ENCODE results near the gene RER1. TPM values are rescaled to one million over a fixed set of nuclear protein-coding genes. Genes with fewer than 3 reads are reported as not detected.

The RER1 gene
- total RNA-seq, 1 experiment from 2014 or later: 79.8 TPM

DNA sequence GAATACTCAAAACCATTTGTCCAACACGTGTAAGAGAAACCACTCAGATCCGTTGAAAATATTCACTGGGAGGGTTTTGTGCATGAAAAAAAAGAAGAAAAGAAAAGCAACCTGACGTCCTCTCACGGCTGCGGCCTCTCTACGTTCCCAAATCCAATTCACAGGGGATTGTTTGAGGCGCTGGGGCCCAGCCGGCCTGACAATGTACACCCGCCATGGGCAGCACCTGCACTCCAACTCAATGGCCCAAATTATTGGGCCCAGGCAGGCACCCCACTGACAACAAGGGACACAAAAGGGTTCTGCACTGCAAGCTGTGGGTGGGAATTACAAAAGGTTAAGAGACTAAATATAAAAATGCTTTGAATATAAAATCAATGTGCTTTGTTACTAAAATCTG is 41.8 kb upstream of the RER1 start:
- no peak for DNase-seq (ENCODE audit: low spot score)
- Mint-ChIP-seq H3K27me3 (ENCODE audit: low read depth) (no peaks in the 10 kb centered on the region), H3K9me3 (no peaks in the 10 kb centered on the region), H3K4me1 (no peaks in the 10 kb centered on the region), H3K4me3 (no peak overlapping the region), H3K27ac (no peak overlapping the region), H3K36me3 (no peaks in the 10 kb centered on the region)
- ChIA-PET POLR2A (no interaction called here), CTCF (no interaction called here)
- ATAC-seq: no peak
- TF ChIP-seq TEAD4 (CRISPR knock-in tag; IDR thresholded peaks at IDR 0.05): no peak
- no peak for TF ChIP-seq TEAD1 (CRISPR knock-in tag; IDR thresholded peaks at IDR 0.05)
- no peak for TF ChIP-seq TP53 (CRISPR knock-in tag; IDR thresholded peaks at IDR 0.05)
- TF ChIP-seq ZNF671 (CRISPR knock-in tag; IDR thresholded peaks at IDR 0.05): no peak
- no peak for TF ChIP-seq ZNF232 (CRISPR knock-in tag; IDR thresholded peaks at IDR 0.05)
- TF ChIP-seq, protein P1, sequence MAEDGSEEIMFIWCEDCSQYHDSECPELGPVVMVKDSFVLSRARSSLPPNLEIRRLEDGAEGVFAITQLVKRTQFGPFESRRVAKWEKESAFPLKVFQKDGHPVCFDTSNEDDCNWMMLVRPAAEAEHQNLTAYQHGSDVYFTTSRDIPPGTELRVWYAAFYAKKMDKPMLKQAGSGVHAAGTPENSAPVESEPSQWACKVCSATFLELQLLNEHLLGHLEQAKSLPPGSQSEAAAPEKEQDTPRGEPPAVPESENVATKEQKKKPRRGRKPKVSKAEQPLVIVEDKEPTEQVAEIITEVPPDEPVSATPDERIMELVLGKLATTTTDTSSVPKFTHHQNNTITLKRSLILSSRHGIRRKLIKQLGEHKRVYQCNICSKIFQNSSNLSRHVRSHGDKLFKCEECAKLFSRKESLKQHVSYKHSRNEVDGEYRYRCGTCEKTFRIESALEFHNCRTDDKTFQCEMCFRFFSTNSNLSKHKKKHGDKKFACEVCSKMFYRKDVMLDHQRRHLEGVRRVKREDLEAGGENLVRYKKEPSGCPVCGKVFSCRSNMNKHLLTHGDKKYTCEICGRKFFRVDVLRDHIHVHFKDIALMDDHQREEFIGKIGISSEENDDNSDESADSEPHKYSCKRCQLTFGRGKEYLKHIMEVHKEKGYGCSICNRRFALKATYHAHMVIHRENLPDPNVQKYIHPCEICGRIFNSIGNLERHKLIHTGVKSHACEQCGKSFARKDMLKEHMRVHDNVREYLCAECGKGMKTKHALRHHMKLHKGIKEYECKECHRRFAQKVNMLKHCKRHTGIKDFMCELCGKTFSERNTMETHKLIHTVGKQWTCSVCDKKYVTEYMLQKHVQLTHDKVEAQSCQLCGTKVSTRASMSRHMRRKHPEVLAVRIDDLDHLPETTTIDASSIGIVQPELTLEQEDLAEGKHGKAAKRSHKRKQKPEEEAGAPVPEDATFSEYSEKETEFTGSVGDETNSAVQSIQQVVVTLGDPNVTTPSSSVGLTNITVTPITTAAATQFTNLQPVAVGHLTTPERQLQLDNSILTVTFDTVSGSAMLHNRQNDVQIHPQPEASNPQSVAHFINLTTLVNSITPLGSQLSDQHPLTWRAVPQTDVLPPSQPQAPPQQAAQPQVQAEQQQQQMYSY (CRISPR knock-in tag; IDR thresholded peaks at IDR 0.05): no peak
- TF ChIP-seq ZNF263 (CRISPR knock-in tag; IDR thresholded peaks at IDR 0.05; ENCODE audit: low read depth): no peak
- no peak for TF ChIP-seq ESRRA (CRISPR knock-in tag; IDR thresholded peaks at IDR 0.05; ENCODE audit: borderline replicate concordance)
- no peak for TF ChIP-seq ZNF138 (CRISPR knock-in tag; conservative IDR thresholded peaks at IDR 0.05)
- no peak for TF ChIP-seq EMX1 (CRISPR knock-in tag; IDR thresholded peaks at IDR 0.05)
- TF ChIP-seq, protein P2, sequence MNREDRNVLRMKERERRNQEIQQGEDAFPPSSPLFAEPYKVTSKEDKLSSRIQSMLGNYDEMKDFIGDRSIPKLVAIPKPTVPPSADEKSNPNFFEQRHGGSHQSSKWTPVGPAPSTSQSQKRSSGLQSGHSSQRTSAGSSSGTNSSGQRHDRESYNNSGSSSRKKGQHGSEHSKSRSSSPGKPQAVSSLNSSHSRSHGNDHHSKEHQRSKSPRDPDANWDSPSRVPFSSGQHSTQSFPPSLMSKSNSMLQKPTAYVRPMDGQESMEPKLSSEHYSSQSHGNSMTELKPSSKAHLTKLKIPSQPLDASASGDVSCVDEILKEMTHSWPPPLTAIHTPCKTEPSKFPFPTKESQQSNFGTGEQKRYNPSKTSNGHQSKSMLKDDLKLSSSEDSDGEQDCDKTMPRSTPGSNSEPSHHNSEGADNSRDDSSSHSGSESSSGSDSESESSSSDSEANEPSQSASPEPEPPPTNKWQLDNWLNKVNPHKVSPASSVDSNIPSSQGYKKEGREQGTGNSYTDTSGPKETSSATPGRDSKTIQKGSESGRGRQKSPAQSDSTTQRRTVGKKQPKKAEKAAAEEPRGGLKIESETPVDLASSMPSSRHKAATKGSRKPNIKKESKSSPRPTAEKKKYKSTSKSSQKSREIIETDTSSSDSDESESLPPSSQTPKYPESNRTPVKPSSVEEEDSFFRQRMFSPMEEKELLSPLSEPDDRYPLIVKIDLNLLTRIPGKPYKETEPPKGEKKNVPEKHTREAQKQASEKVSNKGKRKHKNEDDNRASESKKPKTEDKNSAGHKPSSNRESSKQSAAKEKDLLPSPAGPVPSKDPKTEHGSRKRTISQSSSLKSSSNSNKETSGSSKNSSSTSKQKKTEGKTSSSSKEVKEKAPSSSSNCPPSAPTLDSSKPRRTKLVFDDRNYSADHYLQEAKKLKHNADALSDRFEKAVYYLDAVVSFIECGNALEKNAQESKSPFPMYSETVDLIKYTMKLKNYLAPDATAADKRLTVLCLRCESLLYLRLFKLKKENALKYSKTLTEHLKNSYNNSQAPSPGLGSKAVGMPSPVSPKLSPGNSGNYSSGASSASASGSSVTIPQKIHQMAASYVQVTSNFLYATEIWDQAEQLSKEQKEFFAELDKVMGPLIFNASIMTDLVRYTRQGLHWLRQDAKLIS (CRISPR knock-in tag; IDR thresholded peaks at IDR 0.05; ENCODE audit: borderline replicate concordance): no peak
- TF ChIP-seq, protein P3, sequence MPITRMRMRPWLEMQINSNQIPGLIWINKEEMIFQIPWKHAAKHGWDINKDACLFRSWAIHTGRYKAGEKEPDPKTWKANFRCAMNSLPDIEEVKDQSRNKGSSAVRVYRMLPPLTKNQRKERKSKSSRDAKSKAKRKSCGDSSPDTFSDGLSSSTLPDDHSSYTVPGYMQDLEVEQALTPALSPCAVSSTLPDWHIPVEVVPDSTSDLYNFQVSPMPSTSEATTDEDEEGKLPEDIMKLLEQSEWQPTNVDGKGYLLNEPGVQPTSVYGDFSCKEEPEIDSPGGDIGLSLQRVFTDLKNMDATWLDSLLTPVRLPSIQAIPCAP (CRISPR knock-in tag; IDR thresholded peaks at IDR 0.05): no peak
- TF ChIP-seq ZBTB43 (CRISPR knock-in tag; IDR thresholded peaks at IDR 0.05): no peak
- TF ChIP-seq SMAD3 (CRISPR knock-in tag; IDR thresholded peaks at IDR 0.05; ENCODE audit: borderline replicate concordance): no peak
- TF ChIP-seq KAT7 (CRISPR knock-in tag; IDR thresholded peaks at IDR 0.05; ENCODE audit: borderline replicate concordance): no peak
- TF ChIP-seq SP1 (CRISPR knock-in tag; conservative IDR thresholded peaks at IDR 0.05): no peak
- no peak for TF ChIP-seq E2F5 (CRISPR knock-in tag; IDR thresholded peaks at IDR 0.05)
- TF ChIP-seq PRRX2 (CRISPR knock-in tag; IDR thresholded peaks at IDR 0.05): no peak
- no peak for TF ChIP-seq ETV6 (CRISPR knock-in tag; IDR thresholded peaks at IDR 0.05)

Measured in WTC11 (cell line).